Measurements from ENCODE around the gene PHKB.

GRCh38 chr16:47694543-47694942 lies 233.4 kb downstream of the PHKB start:
- no peak for TF ChIP-seq EZH2 (IDR thresholded peaks at IDR 0.05; ENCODE audit: insufficient read depth, poor library complexity, severe bottlenecking)
- TF ChIP-seq EZH2phosphoT487 (IDR thresholded peaks at IDR 0.05; ENCODE audit: insufficient read depth, low read depth) = no peak

All from GM23248 (cell line).